Ishikawa (cell line): ENCODE results near the gene FIGN.

Experiments used
- CEBPB ChIP-seq: IDR thresholded peaks from 2 replicates; pipeline ENCODE4 v1.6.1; 2012
- EGR1 ChIP-seq: IDR thresholded peaks from 2 replicates; pipeline ENCODE4 v1.6.1; 2012
- FOXM1 ChIP-seq: IDR thresholded peaks from 2 replicates; pipeline ENCODE4 v1.6.1; 2012; ENCODE audit warnings: low read depth, borderline replicate concordance
- MAX ChIP-seq: IDR thresholded peaks from 2 replicates; pipeline ENCODE4 v1.6.1; 2012
- NFIC ChIP-seq: IDR thresholded peaks from 2 replicates; pipeline ENCODE4 v1.6.1; 2012
- RAD21 ChIP-seq: IDR thresholded peaks from 2 replicates; pipeline ENCODE4 v1.6.1; 2012; ENCODE audit warnings: low read depth
- REST ChIP-seq: IDR thresholded peaks from 2 replicates; pipeline ENCODE4 v1.6.1; 2012; ENCODE audit warnings: low read depth, mild to moderate bottlenecking
- TAF1 ChIP-seq: IDR thresholded peaks from 2 replicates; pipeline ENCODE4 v1.6.1; 2012; ENCODE audit warnings: low read depth, mild to moderate bottlenecking
- TCF12 ChIP-seq: IDR thresholded peaks from 2 replicates; pipeline ENCODE4 v1.6.1; 2012; ENCODE audit warnings: low read depth
- YY1 ChIP-seq: IDR thresholded peaks from 2 replicates; pipeline ENCODE4 v1.6.1; 2012; ENCODE audit warnings: low read depth

- TF ChIP-seq YY1: no peak
- TF ChIP-seq TAF1: no peak
- no peak for TF ChIP-seq NFIC
- no peak for TF ChIP-seq MAX
- TF ChIP-seq RAD21: no peak
- no peak for TF ChIP-seq CEBPB
- TF ChIP-seq TCF12: no peak
- TF ChIP-seq EGR1: no peak
- no peak for TF ChIP-seq REST
- no peak for TF ChIP-seq FOXM1
Measured at GRCh38 chr2:163607630-163608029, 128.2 kb downstream of the FIGN start.
